Ishikawa (cell line): ENCODE data around the gene TNFRSF8.

Source experiments
- CEBPB ChIP-seq: IDR thresholded peaks from 2 replicates; pipeline ENCODE4 v1.6.1; 2012
- EGR1 ChIP-seq: IDR thresholded peaks from 2 replicates; pipeline ENCODE4 v1.6.1; 2012
- EP300 ChIP-seq: IDR thresholded peaks from 2 replicates; pipeline ENCODE4 v1.6.1; 2012; ENCODE audit warnings: borderline replicate concordance
- FOXM1 ChIP-seq: IDR thresholded peaks from 2 replicates; pipeline ENCODE4 v1.6.1; 2012; ENCODE audit warnings: low read depth, borderline replicate concordance
- MAX ChIP-seq: IDR thresholded peaks from 2 replicates; pipeline ENCODE4 v1.6.1; 2012
- RAD21 ChIP-seq: IDR thresholded peaks from 2 replicates; pipeline ENCODE4 v1.6.1; 2012; ENCODE audit warnings: low read depth
- REST ChIP-seq: IDR thresholded peaks from 2 replicates; pipeline ENCODE4 v1.6.1; 2012; ENCODE audit warnings: low read depth, mild to moderate bottlenecking
- TAF1 ChIP-seq: IDR thresholded peaks from 2 replicates; pipeline ENCODE4 v1.6.1; 2012; ENCODE audit warnings: low read depth, mild to moderate bottlenecking
- TEAD4 ChIP-seq: IDR thresholded peaks from 2 replicates; pipeline ENCODE4 v1.6.1; 2012
- USF1 ChIP-seq: IDR thresholded peaks from 2 replicates; pipeline ENCODE4 v1.6.1; 2012
- YY1 ChIP-seq: IDR thresholded peaks from 2 replicates; pipeline ENCODE4 v1.6.1; 2012; ENCODE audit warnings: low read depth

GRCh38 chr1:12091191-12091590 is 28.1 kb downstream of the TNFRSF8 start:
- TF ChIP-seq TAF1 (no peak), REST (no peak), YY1 (no peak), USF1 (no peak), RAD21 (no peak), EP300 (no peak), TEAD4 (no peak), MAX (no peak), CEBPB (no peak), EGR1 (no peak), FOXM1 (no peak)
